ENCODE results near the gene POLR3E.

The POLR3E gene

GRCh38 chr16:22353191-22353919 is 56.1 kb downstream of the POLR3E start:
- H2AFZ ChIP-seq (ENCODE audit: low read depth, low read length): no peak overlapping the region
- DNase-seq: no peak
- H3K4me1 ChIP-seq (ENCODE audit: insufficient read depth, low read length): no peaks in the 10 kb centered on the region
- no peaks in the 10 kb centered on the region for H4K20me1 ChIP-seq (ENCODE audit: insufficient read depth, low read length)
- no peak overlapping the region for H3K9ac ChIP-seq (ENCODE audit: low read depth, low read length)
- no peak overlapping the region for H3K4me3 ChIP-seq (ENCODE audit: low read depth in 1 of 2, low read length in 2 of 2)
- TF ChIP-seq, protein P1, sequence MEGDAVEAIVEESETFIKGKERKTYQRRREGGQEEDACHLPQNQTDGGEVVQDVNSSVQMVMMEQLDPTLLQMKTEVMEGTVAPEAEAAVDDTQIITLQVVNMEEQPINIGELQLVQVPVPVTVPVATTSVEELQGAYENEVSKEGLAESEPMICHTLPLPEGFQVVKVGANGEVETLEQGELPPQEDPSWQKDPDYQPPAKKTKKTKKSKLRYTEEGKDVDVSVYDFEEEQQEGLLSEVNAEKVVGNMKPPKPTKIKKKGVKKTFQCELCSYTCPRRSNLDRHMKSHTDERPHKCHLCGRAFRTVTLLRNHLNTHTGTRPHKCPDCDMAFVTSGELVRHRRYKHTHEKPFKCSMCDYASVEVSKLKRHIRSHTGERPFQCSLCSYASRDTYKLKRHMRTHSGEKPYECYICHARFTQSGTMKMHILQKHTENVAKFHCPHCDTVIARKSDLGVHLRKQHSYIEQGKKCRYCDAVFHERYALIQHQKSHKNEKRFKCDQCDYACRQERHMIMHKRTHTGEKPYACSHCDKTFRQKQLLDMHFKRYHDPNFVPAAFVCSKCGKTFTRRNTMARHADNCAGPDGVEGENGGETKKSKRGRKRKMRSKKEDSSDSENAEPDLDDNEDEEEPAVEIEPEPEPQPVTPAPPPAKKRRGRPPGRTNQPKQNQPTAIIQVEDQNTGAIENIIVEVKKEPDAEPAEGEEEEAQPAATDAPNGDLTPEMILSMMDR (IDR thresholded peaks at IDR 0.05; ENCODE audit: borderline replicate concordance, extremely low read depth, low read length, poor library complexity, severe bottlenecking): no peak
- TF ChIP-seq EZH2 (IDR thresholded peaks at IDR 0.05; ENCODE audit: borderline replicate concordance, low read depth, low read length, severe bottlenecking): no peak
- no peaks in the 10 kb centered on the region for H3K9me3 ChIP-seq (ENCODE audit: insufficient read depth, low read length, severe bottlenecking)
- peaks cover 3% of the 10 kb centered on the region; the same call in 1 of the 2 replicates for H3K79me2 ChIP-seq (ENCODE audit: insufficient read depth, low read length)
- no peak overlapping the region for H3K4me2 ChIP-seq (ENCODE audit: insufficient read depth, low read length)
- H3K36me3 ChIP-seq (ENCODE audit: insufficient read depth, low read length): peaks cover 38% of the 10 kb centered on the region
- no peak for ATAC-seq (ENCODE audit: insufficient read depth, low read depth)
- H3K27ac ChIP-seq (ENCODE audit: low read length): no peak overlapping the region
- no peaks in the 10 kb centered on the region for H3K27me3 ChIP-seq (ENCODE audit: insufficient read depth, low read length, poor library complexity)

DNA sequence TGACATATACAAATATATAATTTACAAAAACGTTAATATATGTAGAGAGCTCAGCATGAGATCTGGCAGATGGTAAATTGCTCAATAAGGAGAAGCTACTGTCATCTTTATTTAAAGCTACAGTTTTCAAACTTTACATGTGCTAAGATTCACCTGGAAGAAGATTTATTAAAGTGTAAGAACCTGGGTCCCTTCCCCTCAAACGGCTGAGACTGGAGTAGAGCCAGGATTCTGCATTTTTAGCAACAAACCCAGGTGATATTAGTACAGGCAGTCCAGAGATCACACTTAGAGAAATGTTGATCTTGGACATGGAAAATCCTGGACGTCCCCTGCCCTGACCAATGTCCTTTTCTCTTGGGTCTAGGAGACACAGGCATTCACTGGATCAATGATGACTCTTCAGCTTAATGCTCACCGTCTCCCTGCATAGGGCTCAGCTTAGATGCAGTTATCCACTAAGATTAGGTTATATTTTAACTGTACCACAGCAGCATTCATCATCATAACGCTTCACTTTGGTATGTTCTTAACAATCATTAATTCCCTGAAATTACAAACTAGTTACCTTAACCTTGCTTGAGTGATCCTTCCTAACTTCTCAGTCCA is 56.8 kb downstream of the POLR3E start:
- TF ChIP-seq EZH2 (IDR thresholded peaks at IDR 0.05; ENCODE audit: borderline replicate concordance, low read depth, low read length, severe bottlenecking): no peak
- TF ChIP-seq, protein P1 (IDR thresholded peaks at IDR 0.05; ENCODE audit: borderline replicate concordance, extremely low read depth, low read length, poor library complexity, severe bottlenecking): no peak
- H3K36me3 ChIP-seq (ENCODE audit: insufficient read depth, low read length): peaks cover 31% of the 10 kb centered on the region
- H3K79me2 ChIP-seq (ENCODE audit: insufficient read depth, low read length): peaks cover 3% of the 10 kb centered on the region; the same call in 1 of the 2 replicates

GRCh38 chr16:22355487-22355908 is 58.3 kb downstream of the POLR3E start:
- ATAC-seq (ENCODE audit: insufficient read depth, low read depth) (no peak), DNase-seq (no peak)
- TF ChIP-seq, protein P1 (IDR thresholded peaks at IDR 0.05; ENCODE audit: borderline replicate concordance, extremely low read depth, low read length, poor library complexity, severe bottlenecking): no peak
- TF ChIP-seq EZH2 (IDR thresholded peaks at IDR 0.05; ENCODE audit: borderline replicate concordance, low read depth, low read length, severe bottlenecking): no peak
- H3K9me3 ChIP-seq (ENCODE audit: insufficient read depth, low read length, severe bottlenecking): no peaks in the 10 kb centered on the region
- no peaks in the 10 kb centered on the region for H3K27me3 ChIP-seq (ENCODE audit: insufficient read depth, low read length, poor library complexity)
- no peak overlapping the region for H3K4me2 ChIP-seq (ENCODE audit: insufficient read depth, low read length)
- H2AFZ ChIP-seq (ENCODE audit: low read depth, low read length): no peak overlapping the region
- peaks cover 3% of the 10 kb centered on the region; the same call in 1 of the 2 replicates for H3K79me2 ChIP-seq (ENCODE audit: insufficient read depth, low read length)
- no peak overlapping the region for H3K9ac ChIP-seq (ENCODE audit: low read depth, low read length)
- no peak overlapping the region for H3K27ac ChIP-seq (ENCODE audit: low read length)
- H4K20me1 ChIP-seq (ENCODE audit: insufficient read depth, low read length): no peaks in the 10 kb centered on the region
- peaks cover 21% of the 10 kb centered on the region; the same call in 1 of the 2 replicates for H3K36me3 ChIP-seq (ENCODE audit: insufficient read depth, low read length)
- H3K4me3 ChIP-seq (ENCODE audit: low read depth in 1 of 2, low read length in 2 of 2): no peak overlapping the region
- no peaks in the 10 kb centered on the region for H3K4me1 ChIP-seq (ENCODE audit: insufficient read depth, low read length)

More for the DNA sequence above, 56.8 kb downstream of the POLR3E start:
- no peaks in the 10 kb centered on the region for H4K20me1 ChIP-seq (ENCODE audit: insufficient read depth, low read length)
- H3K4me1 ChIP-seq (ENCODE audit: insufficient read depth, low read length): no peaks in the 10 kb centered on the region
- H3K4me2 ChIP-seq (ENCODE audit: insufficient read depth, low read length): no peak overlapping the region
- H3K9ac ChIP-seq (ENCODE audit: low read depth, low read length): no peak overlapping the region
- H3K27me3 ChIP-seq (ENCODE audit: insufficient read depth, low read length, poor library complexity): no peaks in the 10 kb centered on the region
- H3K27ac ChIP-seq (ENCODE audit: low read length): no peak overlapping the region
- ATAC-seq (ENCODE audit: insufficient read depth, low read depth): no peak
- no peak overlapping the region for H2AFZ ChIP-seq (ENCODE audit: low read depth, low read length)
- no peak for DNase-seq
- H3K9me3 ChIP-seq (ENCODE audit: insufficient read depth, low read length, severe bottlenecking): no peaks in the 10 kb centered on the region
- H3K4me3 ChIP-seq (ENCODE audit: low read depth in 1 of 2, low read length in 2 of 2): no peak overlapping the region

All from DND-41 (cell line).